ENCODE data around the gene TMEM256.
A peak's percentile ranks its signal among the peaks of the same experiment; 100 is the strongest.
"Not testable (repeated sequence)": the region's sequence is repeated elsewhere in the genome, so short reads cannot be mapped to it uniquely, and the experiment has no call there.

The TMEM256 gene

DNA sequence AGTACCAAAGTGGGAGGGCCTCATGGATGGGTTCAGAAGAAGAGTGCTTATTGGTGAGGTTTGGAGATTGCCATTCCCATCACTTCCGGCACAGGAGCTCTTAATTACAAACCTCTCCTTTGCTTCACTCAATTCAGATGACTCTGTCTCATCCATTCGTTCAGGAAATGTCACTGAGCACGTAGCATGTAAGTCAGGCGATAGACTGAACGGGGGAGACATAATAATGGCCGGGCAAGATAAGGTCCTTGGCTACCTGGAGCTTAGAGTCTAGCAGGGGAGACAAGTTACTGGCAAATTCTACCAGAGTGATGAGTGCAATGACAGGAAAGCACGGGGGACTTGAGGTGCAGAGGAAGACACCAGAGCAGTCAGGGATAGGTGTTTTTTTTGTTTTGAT is 37.9 kb downstream of the TMEM256 start:
- not testable (repeated sequence) for H3K9ac ChIP-seq (ENCODE audit: low read length); H3K27ac ChIP-seq (ENCODE audit: low read length, poor library complexity, severe bottlenecking); H3K4ac ChIP-seq (ENCODE audit: low read depth in 1 of 2, low read length in 2 of 2); H2AFZ ChIP-seq (ENCODE audit: low read depth, low read length); H4K8ac ChIP-seq (ENCODE audit: low read length); H2BK120ac ChIP-seq (ENCODE audit: low read depth, low read length); H3K36me3 ChIP-seq (ENCODE audit: control insufficient read depth in 1 of 2, insufficient read depth in 2 of 2, low read depth in 1 of 2, low read length in 2 of 2); H3K4me1 ChIP-seq (ENCODE audit: control insufficient read depth, insufficient read depth, low read depth, low read length); H3K4me3 ChIP-seq (ENCODE audit: insufficient read depth in 1 of 2, low read depth in 1 of 2, low read length in 2 of 2); DNase-seq; H2BK12ac ChIP-seq (ENCODE audit: low read length in 2 of 2); H3K23ac ChIP-seq (ENCODE audit: low read length in 2 of 2); H3K9me3 ChIP-seq (ENCODE audit: control insufficient read depth, low read length); H2AK5ac ChIP-seq (ENCODE audit: low read length, severe bottlenecking); H3K4me2 ChIP-seq (ENCODE audit: low read length, poor library complexity, severe bottlenecking); H3K79me1 ChIP-seq (replicated peaks; ENCODE audit: low read length, poor library complexity, severe bottlenecking); H3K14ac ChIP-seq (ENCODE audit: low read length in 2 of 2); H2BK5ac ChIP-seq (ENCODE audit: low read depth, low read length, poor library complexity, severe bottlenecking); H3K18ac ChIP-seq (ENCODE audit: low read depth in 1 of 2, low read length in 2 of 2); H2BK15ac ChIP-seq (ENCODE audit: low read depth, poor library complexity, severe bottlenecking); H4K91ac ChIP-seq (ENCODE audit: low read length)
- WGBS: 77% methylated on average over 4 of the region's 7 CpGs
- peaks cover 20% of the 10 kb centered on the region in 2 experiments for H3K27me3 ChIP-seq (ENCODE audit: control insufficient read depth in 1 of 2, insufficient read depth in 1 of 2, low read length in 2 of 2)

DNA sequence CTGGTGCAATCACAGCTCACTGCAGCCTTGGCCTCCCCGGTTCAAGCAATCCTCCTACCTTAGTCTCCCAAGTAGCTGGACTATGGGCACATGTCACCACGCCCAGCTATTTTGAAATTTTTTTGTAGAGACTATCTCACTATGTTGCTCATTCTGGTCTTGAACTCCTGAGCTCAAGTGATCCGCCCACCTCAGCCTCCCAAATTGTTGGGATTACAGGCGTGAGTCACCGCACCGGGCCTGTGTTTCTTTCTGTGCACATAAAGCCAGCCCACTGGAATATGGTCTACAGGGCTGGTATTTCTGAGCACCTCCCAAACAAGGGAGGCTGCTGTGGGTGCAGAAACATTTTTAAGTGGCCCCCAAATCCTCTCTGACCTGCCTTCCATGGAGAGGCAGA is 40.6 kb downstream of the TMEM256 start:
- WGBS: 88% methylated on average over 6 of the region's 6 CpGs
- no peak for DNase-seq
- H3K4ac ChIP-seq (ENCODE audit: low read depth in 1 of 2, low read length in 2 of 2): no peak overlapping the region
- H3K9ac ChIP-seq (ENCODE audit: low read length): no peak overlapping the region
- H2BK12ac ChIP-seq (ENCODE audit: low read length in 2 of 2): no peak overlapping the region
- peaks cover 3% of the 10 kb centered on the region in 2 experiments for H3K27me3 ChIP-seq (ENCODE audit: control insufficient read depth in 1 of 2, insufficient read depth in 1 of 2, low read length in 2 of 2)
- no peak overlapping the region for H4K8ac ChIP-seq (ENCODE audit: low read length)
- H2AK5ac ChIP-seq (ENCODE audit: low read length, severe bottlenecking): no peak overlapping the region
- H4K91ac ChIP-seq (ENCODE audit: low read length): no peak overlapping the region
- H3K4me1 ChIP-seq (ENCODE audit: control insufficient read depth, insufficient read depth, low read depth, low read length): peaks cover 1% of the 10 kb centered on the region
- no peak overlapping the region for H3K23ac ChIP-seq (ENCODE audit: low read length in 2 of 2)
- H3K18ac ChIP-seq (ENCODE audit: low read depth in 1 of 2, low read length in 2 of 2): no peak overlapping the region
- H3K4me2 ChIP-seq (ENCODE audit: low read length, poor library complexity, severe bottlenecking): no peak overlapping the region
- H3K4me3 ChIP-seq (ENCODE audit: insufficient read depth in 1 of 2, low read depth in 1 of 2, low read length in 2 of 2): no peak overlapping the region
- no peaks in the 10 kb centered on the region for H3K36me3 ChIP-seq (ENCODE audit: control insufficient read depth in 1 of 2, insufficient read depth in 2 of 2, low read depth in 1 of 2, low read length in 2 of 2)
- H2BK120ac ChIP-seq (ENCODE audit: low read depth, low read length): no peak overlapping the region
- H3K79me1 ChIP-seq (replicated peaks; ENCODE audit: low read length, poor library complexity, severe bottlenecking): no peaks in the 10 kb centered on the region
- no peak overlapping the region for H3K27ac ChIP-seq (ENCODE audit: low read length, poor library complexity, severe bottlenecking)
- H3K14ac ChIP-seq (ENCODE audit: low read length in 2 of 2): no peak overlapping the region
- no peaks in the 10 kb centered on the region for H3K9me3 ChIP-seq (ENCODE audit: control insufficient read depth, low read length)
- H2BK15ac ChIP-seq (ENCODE audit: low read depth, poor library complexity, severe bottlenecking): no peak overlapping the region
- H2BK5ac ChIP-seq (ENCODE audit: low read depth, low read length, poor library complexity, severe bottlenecking): no peak overlapping the region
- H2AFZ ChIP-seq (ENCODE audit: low read depth, low read length): no peak overlapping the region

DNA sequence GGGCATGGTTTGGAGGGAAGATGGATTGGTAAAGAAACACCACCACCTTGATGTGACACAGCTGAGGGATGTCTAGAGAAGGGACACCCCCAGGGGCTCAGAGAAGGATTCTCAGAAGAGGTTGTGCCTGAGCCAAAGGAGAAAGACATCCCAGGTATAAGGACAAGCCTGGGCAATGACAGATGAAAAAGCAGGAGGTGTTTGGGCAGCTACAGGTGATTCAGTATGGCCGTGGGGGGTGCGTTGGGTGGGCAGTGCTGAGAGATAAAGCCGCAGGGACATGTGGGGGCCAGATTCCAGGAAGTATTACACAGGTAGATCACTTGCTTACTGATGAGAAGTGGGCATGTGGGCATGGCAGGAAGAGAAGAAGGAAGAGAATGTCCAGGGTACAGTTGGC is 42.0 kb downstream of the TMEM256 start:
- Histone ChIP-seq H3K4me1 (ENCODE audit: control insufficient read depth, insufficient read depth, low read depth, low read length) (peaks cover 1% of the 10 kb centered on the region), H2BK12ac (ENCODE audit: low read length in 2 of 2) (no peak overlapping the region), H2BK120ac (ENCODE audit: low read depth, low read length) (no peak overlapping the region), H2AK5ac (ENCODE audit: low read length, severe bottlenecking) (no peak overlapping the region), H3K27me3 (ENCODE audit: control insufficient read depth in 1 of 2, insufficient read depth in 1 of 2, low read length in 2 of 2) (peaks cover 0 to under 1% of the 10 kb centered on the region in 2 experiments), H2BK5ac (ENCODE audit: low read depth, low read length, poor library complexity, severe bottlenecking) (no peak overlapping the region), H3K79me1 (replicated peaks; ENCODE audit: low read length, poor library complexity, severe bottlenecking) (no peaks in the 10 kb centered on the region), H2AFZ (ENCODE audit: low read depth, low read length) (no peak overlapping the region), H3K9me3 (ENCODE audit: control insufficient read depth, low read length) (no peaks in the 10 kb centered on the region), H3K4me3 (ENCODE audit: insufficient read depth in 1 of 2, low read depth in 1 of 2, low read length in 2 of 2) (no peak overlapping the region), H3K18ac (ENCODE audit: low read depth in 1 of 2, low read length in 2 of 2) (no peak overlapping the region), H3K14ac (ENCODE audit: low read length in 2 of 2) (no peak overlapping the region), H4K8ac (ENCODE audit: low read length) (no peak overlapping the region), H3K23ac (ENCODE audit: low read length in 2 of 2) (no peak overlapping the region), H2BK15ac (ENCODE audit: low read depth, poor library complexity, severe bottlenecking) (no peak overlapping the region), H3K4me2 (ENCODE audit: low read length, poor library complexity, severe bottlenecking) (no peak overlapping the region), H3K9ac (ENCODE audit: low read length) (no peak overlapping the region), H4K91ac (ENCODE audit: low read length) (no peak overlapping the region), H3K36me3 (ENCODE audit: control insufficient read depth in 1 of 2, insufficient read depth in 2 of 2, low read depth in 1 of 2, low read length in 2 of 2) (no peaks in the 10 kb centered on the region), H3K27ac (ENCODE audit: low read length, poor library complexity, severe bottlenecking) (no peak overlapping the region), H3K4ac (ENCODE audit: low read depth in 1 of 2, low read length in 2 of 2) (no peak overlapping the region)
- DNase-seq: no peak
- WGBS: 62% methylated on average over 3 of the region's 3 CpGs

DNA sequence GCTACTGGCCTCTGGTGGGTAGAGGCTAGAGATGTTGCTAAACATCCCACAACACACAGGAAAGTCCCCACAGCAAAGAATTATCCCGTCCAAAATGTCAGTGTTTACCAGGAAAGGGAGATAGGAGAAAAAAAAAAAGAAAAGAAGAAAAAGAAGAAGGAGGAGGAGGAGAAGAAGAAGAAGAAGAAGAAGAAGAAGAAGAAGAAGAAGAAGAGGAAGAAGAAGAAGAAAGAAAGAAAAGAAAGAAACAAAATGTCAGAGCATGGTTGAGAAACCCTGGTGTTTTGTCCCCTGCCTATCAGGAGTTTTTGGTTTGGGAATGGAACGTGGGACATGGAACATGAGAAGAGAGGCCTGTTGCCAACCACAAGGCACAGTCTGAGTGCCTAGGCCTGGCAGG is 46.5 kb downstream of the TMEM256 start:
- H2BK5ac ChIP-seq (ENCODE audit: low read depth, low read length, poor library complexity, severe bottlenecking): no peak overlapping the region
- no peak overlapping the region for H3K18ac ChIP-seq (ENCODE audit: low read depth in 1 of 2, low read length in 2 of 2)
- H2BK120ac ChIP-seq (ENCODE audit: low read depth, low read length): no peak overlapping the region
- H3K4me1 ChIP-seq (ENCODE audit: control insufficient read depth, insufficient read depth, low read depth, low read length): peaks cover 37% of the 10 kb centered on the region
- H4K8ac ChIP-seq (ENCODE audit: low read length): no peak overlapping the region
- H4K91ac ChIP-seq (ENCODE audit: low read length): no peak overlapping the region
- no peak overlapping the region for H3K4me2 ChIP-seq (ENCODE audit: low read length, poor library complexity, severe bottlenecking)
- no peaks in the 10 kb centered on the region for H3K36me3 ChIP-seq (ENCODE audit: control insufficient read depth in 1 of 2, insufficient read depth in 2 of 2, low read depth in 1 of 2, low read length in 2 of 2)
- H3K14ac ChIP-seq (ENCODE audit: low read length in 2 of 2): no peak overlapping the region
- H3K9ac ChIP-seq (ENCODE audit: low read length): peak overlapping the region; percentile 44
- no peak overlapping the region for H3K4me3 ChIP-seq (ENCODE audit: insufficient read depth in 1 of 2, low read depth in 1 of 2, low read length in 2 of 2)
- no peak overlapping the region for H3K23ac ChIP-seq (ENCODE audit: low read length in 2 of 2)
- H2BK15ac ChIP-seq (ENCODE audit: low read depth, poor library complexity, severe bottlenecking): no peak overlapping the region
- no peak overlapping the region for H2AK5ac ChIP-seq (ENCODE audit: low read length, severe bottlenecking)
- WGBS: 82% methylated on average over 2 of the region's 2 CpGs
- no peak overlapping the region for H2BK12ac ChIP-seq (ENCODE audit: low read length in 2 of 2)
- no peak for DNase-seq
- H2AFZ ChIP-seq (ENCODE audit: low read depth, low read length): no peak overlapping the region
- no peak overlapping the region for H3K27ac ChIP-seq (ENCODE audit: low read length, poor library complexity, severe bottlenecking)
- H3K79me1 ChIP-seq (replicated peaks; ENCODE audit: low read length, poor library complexity, severe bottlenecking): peaks cover 27% of the 10 kb centered on the region
- no peak overlapping the region for H3K4ac ChIP-seq (ENCODE audit: low read depth in 1 of 2, low read length in 2 of 2)
- H3K27me3 ChIP-seq (ENCODE audit: control insufficient read depth in 1 of 2, insufficient read depth in 1 of 2, low read length in 2 of 2): no peaks in the 10 kb centered on the region
- no peaks in the 10 kb centered on the region for H3K9me3 ChIP-seq (ENCODE audit: control insufficient read depth, low read length)

All from mesenchymal stem cell (in vitro differentiated cells and primary cell).